GM23338 (cell line): Measurements from ENCODE around the gene KNOP1. TPM values are rescaled to one million over a fixed set of nuclear protein-coding genes. Genes with fewer than 3 reads are reported as not detected.

Experiments used
- ATAC-seq: fragments of 200-7000 bp; cut with Tn5 transposase; 3 replicates; pipeline ENCODE4 v1.9.1; 2020
- DNase-seq: peaks from one replicate; pipeline ENCODE4 v3.0.0-alpha.2; 2015; ENCODE audit warnings: low spot score
- H2AFZ ChIP-seq: fragments of 200-600 bp; sonication (generic); 2 replicates; pipeline ENCODE4 v1.8.0; 2016; ENCODE audit warnings: antibody characterized with exemption, mild to moderate bottlenecking, moderate library complexity
- H3F3A ChIP-seq: fragments of 200-600 bp; sonication (generic); replicated peaks from 2 replicates; pipeline ENCODE4 v1.8.0; 2017; ENCODE audit warnings: antibody characterized with exemption, mixed run types, low read depth
- H3K27ac ChIP-seq: fragments of 200-600 bp; sonication (generic); 2 replicates; pipeline ENCODE4 v1.6.1; 2016; ENCODE audit warnings: low read depth
- H3K27me3 ChIP-seq: fragments of 200-600 bp; sonication (generic); 2 replicates; pipeline ENCODE4 v1.8.0; 2016; ENCODE audit warnings: mild to moderate bottlenecking, mixed run types, moderate library complexity; ENCODE audit not compliant: insufficient read depth
- H3K36me3 ChIP-seq: fragments of 200-600 bp; sonication (generic); 2 replicates; pipeline ENCODE4 v1.8.0; 2016; ENCODE audit warnings: mild to moderate bottlenecking; ENCODE audit not compliant: insufficient read depth
- H3K4me1 ChIP-seq: fragments of 200-600 bp; sonication (generic); 2 replicates; pipeline ENCODE4 v1.8.0; 2016; ENCODE audit warnings: mild to moderate bottlenecking, moderate library complexity; ENCODE audit not compliant: insufficient read depth
- H3K4me2 ChIP-seq: fragments of 200-600 bp; sonication (generic); 2 replicates; pipeline ENCODE4 v1.7.1; 2017; ENCODE audit warnings: mixed run types
- H3K4me3 ChIP-seq: fragments of 200-600 bp; sonication (generic); 2 replicates; pipeline ENCODE4 v1.6.1; 2016; ENCODE audit warnings: mixed run types
- H3K79me2 ChIP-seq: fragments of 200-600 bp; sonication (generic); replicated peaks from 2 replicates; pipeline ENCODE4 v1.8.0; 2017; ENCODE audit warnings: mild to moderate bottlenecking; ENCODE audit not compliant: insufficient read depth
- H3K9me2 ChIP-seq: fragments of 200-600 bp; sonication (generic); 2 replicates; pipeline ENCODE4 v1.8.0; 2017; ENCODE audit not compliant: insufficient read depth
- H4K20me1 ChIP-seq: fragments of 200-600 bp; sonication (generic); replicated peaks from 2 replicates; pipeline ENCODE4 v1.8.0; 2017; ENCODE audit warnings: mild to moderate bottlenecking; ENCODE audit not compliant: insufficient read depth
- H3K27ac Mint-ChIP-seq: 2 replicates; pipeline ENCODE4 v1.8.0; 2020; ENCODE audit warnings: inconsistent platforms, mild to moderate bottlenecking, moderate library complexity, mixed read lengths
- H3K27me3 Mint-ChIP-seq: 3 replicates; pipeline ENCODE4 v1.8.0; 2022; ENCODE audit warnings: low read depth, mild to moderate bottlenecking, moderate library complexity, mixed read lengths, inconsistent platforms; ENCODE audit not compliant: insufficient read depth, poor library complexity
- H3K36me3 Mint-ChIP-seq: 3 replicates; pipeline ENCODE4 v1.8.0; 2021; ENCODE audit warnings: low read depth, mild to moderate bottlenecking, inconsistent platforms, moderate library complexity, mixed read lengths
- H3K4me1 Mint-ChIP-seq: 3 replicates; pipeline ENCODE4 v1.8.0; 2020; ENCODE audit warnings: mild to moderate bottlenecking, inconsistent platforms, mixed read lengths
- H3K4me3 Mint-ChIP-seq: 3 replicates; pipeline ENCODE4 v1.8.0; 2021; ENCODE audit warnings: moderate library complexity, mild to moderate bottlenecking, inconsistent platforms, mixed read lengths
- H3K9me3 Mint-ChIP-seq: 3 replicates; pipeline ENCODE4 v1.8.0; 2020; ENCODE audit warnings: moderate library complexity, mild to moderate bottlenecking, inconsistent platforms, mixed read lengths
- CREB1 ChIP-seq: fragments of 250-450 bp; sonication (Bioruptor Pico); IDR thresholded peaks from 2 replicates; pipeline ENCODE4 v1.5.0; 2020; ENCODE audit warnings: low read depth, mild to moderate bottlenecking, moderate library complexity
- EZH2 ChIP-seq: fragments of 200-600 bp; sonication (generic); IDR thresholded peaks from one replicate; pipeline ENCODE4 v1.8.0; 2017; ENCODE audit warnings: antibody characterized with exemption, mild to moderate bottlenecking, low read depth; ENCODE audit not compliant: unreplicated experiment
- EZH2phosphoT487 ChIP-seq: fragments of 200-600 bp; sonication (generic); IDR thresholded peaks from one replicate; pipeline ENCODE4 v1.8.1; 2018; ENCODE audit warnings: antibody characterized with exemption; ENCODE audit not compliant: unreplicated experiment
- JUNB ChIP-seq: IDR thresholded peaks from one replicate; pipeline ENCODE4 v1.6.1; 2016; ENCODE audit warnings: antibody characterized with exemption; ENCODE audit not compliant: unreplicated experiment
- NANOG ChIP-seq: IDR thresholded peaks from 2 replicates; pipeline ENCODE4 v1.6.1; 2016; ENCODE audit warnings: antibody characterized with exemption, borderline replicate concordance
- POLR2AphosphoS5 ChIP-seq: IDR thresholded peaks from 2 replicates; pipeline ENCODE4 v1.6.1; 2016; ENCODE audit warnings: antibody characterized with exemption, low read depth
- STAT1 ChIP-seq: IDR thresholded peaks from one replicate; pipeline ENCODE4 v1.6.1; 2016; ENCODE audit warnings: antibody characterized with exemption; ENCODE audit not compliant: unreplicated experiment
- ZNF114 ChIP-seq: fragments of 250-450 bp; sonication (Bioruptor Pico); IDR thresholded peaks from 2 replicates; pipeline ENCODE4 v1.5.0; 2020; ENCODE audit warnings: mild to moderate bottlenecking, moderate library complexity
- ZNF331 ChIP-seq: fragments of 250-450 bp; sonication (Bioruptor Pico); IDR thresholded peaks from 2 replicates; pipeline ENCODE4 v1.5.0; 2020; ENCODE audit warnings: low read depth, mild to moderate bottlenecking, moderate library complexity
- polyA plus RNA-seq: library from polyadenylated mRNA; unstranded; fragments of >200 nt; fragmentation: Nextera tagmentation; extraction: Ambion mirVana; gene quantifications from 2 replicates; pipeline ENCODE4 v1.2.1, GENCODE V29; 2016
- total RNA-seq: library from RNA; depleted of rRNA; stranded (reverse); fragments of >200 nt; shearing (Covaris generic); gene quantifications from 2 replicates; pipeline ENCODE4 v1.2.3, GENCODE V29; 2014
- TF ChIP-seq, protein P1 (sequence below), 2 experiments: fragments of 200-600 bp in 1 of 2; sonication (generic) in 1 of 2; conservative IDR thresholded peaks; 2 replicates each; pipeline versions ENCODE4 v1.5.1 to v1.6.1; 2016 to 2017; ENCODE audit warnings: antibody characterized with exemption in 2 of 2, low read depth in 2 of 2, mild to moderate bottlenecking in 2 of 2, moderate library complexity in 1 of 2
- TF ChIP-seq, protein P2 (sequence below): IDR thresholded peaks from 2 replicates; pipeline ENCODE4 v1.6.1; 2016; ENCODE audit warnings: antibody characterized with exemption
- TF ChIP-seq, protein P3 (sequence below): fragments of 250-450 bp; sonication (Bioruptor Pico); IDR thresholded peaks from 2 replicates; pipeline ENCODE4 v1.5.0; 2020; ENCODE audit warnings: mild to moderate bottlenecking, moderate library complexity
- TF ChIP-seq, protein P4 (sequence below): IDR thresholded peaks from one replicate; pipeline ENCODE4 v1.6.1; 2018; ENCODE audit warnings: antibody characterized with exemption; ENCODE audit not compliant: unreplicated experiment

Gene KNOP1
- total and polyA plus RNA-seq, 2 experiments from 2014 or later, result 57.7 to 190 TPM

DNA sequence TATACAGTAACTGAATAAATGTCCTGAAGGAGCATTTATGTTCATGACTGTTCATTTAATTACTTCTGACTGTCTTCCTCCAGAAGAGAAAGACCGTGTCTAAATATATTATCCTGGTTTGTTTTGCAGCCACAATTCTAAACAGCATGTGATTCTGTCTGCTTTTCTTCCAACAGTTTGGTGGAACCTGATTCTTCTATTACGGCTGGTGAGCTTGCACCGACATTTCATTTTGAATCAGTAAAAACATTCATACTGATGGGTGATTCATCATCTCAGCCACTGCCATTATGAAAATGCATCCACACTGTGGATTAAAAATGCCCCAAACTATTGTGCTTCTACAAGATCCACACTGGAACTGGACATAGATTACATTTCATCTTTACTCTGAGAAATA, 16.9 kb downstream of the KNOP1 start:
- no peaks in the 10 kb centered on the region for H3K4me1 Mint-ChIP-seq
- H3F3A ChIP-seq, result 0 out of 2 replicates have a peak, but pooled peaks cover 10% of the 10 kb centered on the region
- H3K4me3 ChIP-seq, result no peak overlapping the region
- H3K27me3 Mint-ChIP-seq, result no peaks in the 10 kb centered on the region
- no peak overlapping the region for H3K27ac ChIP-seq
- peaks cover 22% of the 10 kb centered on the region for H3K79me2 ChIP-seq
- H3K4me1 ChIP-seq, result no peaks in the 10 kb centered on the region
- peaks cover 25% of the 10 kb centered on the region; the same call in 2 of the 3 replicates for H3K9me3 Mint-ChIP-seq
- H3K9me2 ChIP-seq, result no peaks in the 10 kb centered on the region
- TF ChIP-seq EZH2phosphoT487 (no peak), ZNF331 (CRISPR knock-in tag) (no peak), STAT1 (no peak), POLR2AphosphoS5 (no peak), NANOG (no peak), CREB1 (CRISPR knock-in tag) (no peak), EZH2 (no peak), ZNF114 (no peak), JUNB (no peak)
- TF ChIP-seq, protein P1, sequence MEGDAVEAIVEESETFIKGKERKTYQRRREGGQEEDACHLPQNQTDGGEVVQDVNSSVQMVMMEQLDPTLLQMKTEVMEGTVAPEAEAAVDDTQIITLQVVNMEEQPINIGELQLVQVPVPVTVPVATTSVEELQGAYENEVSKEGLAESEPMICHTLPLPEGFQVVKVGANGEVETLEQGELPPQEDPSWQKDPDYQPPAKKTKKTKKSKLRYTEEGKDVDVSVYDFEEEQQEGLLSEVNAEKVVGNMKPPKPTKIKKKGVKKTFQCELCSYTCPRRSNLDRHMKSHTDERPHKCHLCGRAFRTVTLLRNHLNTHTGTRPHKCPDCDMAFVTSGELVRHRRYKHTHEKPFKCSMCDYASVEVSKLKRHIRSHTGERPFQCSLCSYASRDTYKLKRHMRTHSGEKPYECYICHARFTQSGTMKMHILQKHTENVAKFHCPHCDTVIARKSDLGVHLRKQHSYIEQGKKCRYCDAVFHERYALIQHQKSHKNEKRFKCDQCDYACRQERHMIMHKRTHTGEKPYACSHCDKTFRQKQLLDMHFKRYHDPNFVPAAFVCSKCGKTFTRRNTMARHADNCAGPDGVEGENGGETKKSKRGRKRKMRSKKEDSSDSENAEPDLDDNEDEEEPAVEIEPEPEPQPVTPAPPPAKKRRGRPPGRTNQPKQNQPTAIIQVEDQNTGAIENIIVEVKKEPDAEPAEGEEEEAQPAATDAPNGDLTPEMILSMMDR (conservative IDR thresholded peaks at IDR 0.05; ENCODE audit: low read depth in 2 of 2), result no peak
- TF ChIP-seq, protein P2, sequence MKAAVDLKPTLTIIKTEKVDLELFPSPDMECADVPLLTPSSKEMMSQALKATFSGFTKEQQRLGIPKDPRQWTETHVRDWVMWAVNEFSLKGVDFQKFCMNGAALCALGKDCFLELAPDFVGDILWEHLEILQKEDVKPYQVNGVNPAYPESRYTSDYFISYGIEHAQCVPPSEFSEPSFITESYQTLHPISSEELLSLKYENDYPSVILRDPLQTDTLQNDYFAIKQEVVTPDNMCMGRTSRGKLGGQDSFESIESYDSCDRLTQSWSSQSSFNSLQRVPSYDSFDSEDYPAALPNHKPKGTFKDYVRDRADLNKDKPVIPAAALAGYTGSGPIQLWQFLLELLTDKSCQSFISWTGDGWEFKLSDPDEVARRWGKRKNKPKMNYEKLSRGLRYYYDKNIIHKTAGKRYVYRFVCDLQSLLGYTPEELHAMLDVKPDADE, result no peak
- TF ChIP-seq, protein P3, sequence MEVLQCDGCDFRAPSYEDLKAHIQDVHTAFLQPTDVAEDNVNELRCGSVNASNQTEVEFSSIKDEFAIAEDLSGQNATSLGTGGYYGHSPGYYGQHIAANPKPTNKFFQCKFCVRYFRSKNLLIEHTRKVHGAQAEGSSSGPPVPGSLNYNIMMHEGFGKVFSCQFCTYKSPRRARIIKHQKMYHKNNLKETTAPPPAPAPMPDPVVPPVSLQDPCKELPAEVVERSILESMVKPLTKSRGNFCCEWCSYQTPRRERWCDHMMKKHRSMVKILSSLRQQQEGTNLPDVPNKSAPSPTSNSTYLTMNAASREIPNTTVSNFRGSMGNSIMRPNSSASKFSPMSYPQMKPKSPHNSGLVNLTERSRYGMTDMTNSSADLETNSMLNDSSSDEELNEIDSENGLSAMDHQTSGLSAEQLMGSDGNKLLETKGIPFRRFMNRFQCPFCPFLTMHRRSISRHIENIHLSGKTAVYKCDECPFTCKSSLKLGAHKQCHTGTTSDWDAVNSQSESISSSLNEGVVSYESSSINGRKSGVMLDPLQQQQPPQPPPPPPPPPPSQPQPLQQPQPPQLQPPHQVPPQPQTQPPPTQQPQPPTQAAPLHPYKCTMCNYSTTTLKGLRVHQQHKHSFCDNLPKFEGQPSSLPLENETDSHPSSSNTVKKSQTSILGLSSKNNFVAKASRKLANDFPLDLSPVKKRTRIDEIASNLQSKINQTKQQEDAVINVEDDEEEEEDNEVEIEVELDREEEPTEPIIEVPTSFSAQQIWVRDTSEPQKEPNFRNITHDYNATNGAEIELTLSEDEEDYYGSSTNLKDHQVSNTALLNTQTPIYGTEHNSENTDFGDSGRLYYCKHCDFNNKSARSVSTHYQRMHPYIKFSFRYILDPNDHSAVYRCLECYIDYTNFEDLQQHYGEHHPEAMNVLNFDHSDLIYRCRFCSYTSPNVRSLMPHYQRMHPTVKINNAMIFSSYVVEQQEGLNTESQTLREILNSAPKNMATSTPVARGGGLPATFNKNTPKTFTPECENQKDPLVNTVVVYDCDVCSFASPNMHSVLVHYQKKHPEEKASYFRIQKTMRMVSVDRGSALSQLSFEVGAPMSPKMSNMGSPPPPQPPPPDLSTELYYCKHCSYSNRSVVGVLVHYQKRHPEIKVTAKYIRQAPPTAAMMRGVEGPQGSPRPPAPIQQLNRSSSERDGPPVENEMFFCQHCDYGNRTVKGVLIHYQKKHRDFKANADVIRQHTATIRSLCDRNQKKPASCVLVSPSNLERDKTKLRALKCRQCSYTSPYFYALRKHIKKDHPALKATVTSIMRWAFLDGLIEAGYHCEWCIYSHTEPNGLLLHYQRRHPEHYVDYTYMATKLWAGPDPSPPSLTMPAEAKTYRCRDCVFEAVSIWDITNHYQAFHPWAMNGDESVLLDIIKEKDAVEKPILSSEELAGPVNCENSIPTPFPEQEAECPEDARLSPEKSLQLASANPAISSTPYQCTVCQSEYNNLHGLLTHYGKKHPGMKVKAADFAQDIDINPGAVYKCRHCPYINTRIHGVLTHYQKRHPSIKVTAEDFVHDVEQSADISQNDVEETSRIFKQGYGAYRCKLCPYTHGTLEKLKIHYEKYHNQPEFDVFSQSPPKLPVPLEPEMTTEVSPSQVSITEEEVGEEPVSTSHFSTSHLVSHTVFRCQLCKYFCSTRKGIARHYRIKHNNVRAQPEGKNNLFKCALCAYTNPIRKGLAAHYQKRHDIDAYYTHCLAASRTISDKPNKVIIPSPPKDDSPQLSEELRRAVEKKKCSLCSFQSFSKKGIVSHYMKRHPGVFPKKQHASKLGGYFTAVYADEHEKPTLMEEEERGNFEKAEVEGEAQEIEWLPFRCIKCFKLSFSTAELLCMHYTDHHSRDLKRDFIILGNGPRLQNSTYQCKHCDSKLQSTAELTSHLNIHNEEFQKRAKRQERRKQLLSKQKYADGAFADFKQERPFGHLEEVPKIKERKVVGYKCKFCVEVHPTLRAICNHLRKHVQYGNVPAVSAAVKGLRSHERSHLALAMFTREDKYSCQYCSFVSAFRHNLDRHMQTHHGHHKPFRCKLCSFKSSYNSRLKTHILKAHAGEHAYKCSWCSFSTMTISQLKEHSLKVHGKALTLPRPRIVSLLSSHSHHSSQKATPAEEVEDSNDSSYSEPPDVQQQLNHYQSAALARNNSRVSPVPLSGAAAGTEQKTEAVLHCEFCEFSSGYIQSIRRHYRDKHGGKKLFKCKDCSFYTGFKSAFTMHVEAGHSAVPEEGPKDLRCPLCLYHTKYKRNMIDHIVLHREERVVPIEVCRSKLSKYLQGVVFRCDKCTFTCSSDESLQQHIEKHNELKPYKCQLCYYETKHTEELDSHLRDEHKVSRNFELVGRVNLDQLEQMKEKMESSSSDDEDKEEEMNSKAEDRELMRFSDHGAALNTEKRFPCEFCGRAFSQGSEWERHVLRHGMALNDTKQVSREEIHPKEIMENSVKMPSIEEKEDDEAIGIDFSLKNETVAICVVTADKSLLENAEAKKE (CRISPR knock-in tag), result no peak
- TF ChIP-seq, protein P4, sequence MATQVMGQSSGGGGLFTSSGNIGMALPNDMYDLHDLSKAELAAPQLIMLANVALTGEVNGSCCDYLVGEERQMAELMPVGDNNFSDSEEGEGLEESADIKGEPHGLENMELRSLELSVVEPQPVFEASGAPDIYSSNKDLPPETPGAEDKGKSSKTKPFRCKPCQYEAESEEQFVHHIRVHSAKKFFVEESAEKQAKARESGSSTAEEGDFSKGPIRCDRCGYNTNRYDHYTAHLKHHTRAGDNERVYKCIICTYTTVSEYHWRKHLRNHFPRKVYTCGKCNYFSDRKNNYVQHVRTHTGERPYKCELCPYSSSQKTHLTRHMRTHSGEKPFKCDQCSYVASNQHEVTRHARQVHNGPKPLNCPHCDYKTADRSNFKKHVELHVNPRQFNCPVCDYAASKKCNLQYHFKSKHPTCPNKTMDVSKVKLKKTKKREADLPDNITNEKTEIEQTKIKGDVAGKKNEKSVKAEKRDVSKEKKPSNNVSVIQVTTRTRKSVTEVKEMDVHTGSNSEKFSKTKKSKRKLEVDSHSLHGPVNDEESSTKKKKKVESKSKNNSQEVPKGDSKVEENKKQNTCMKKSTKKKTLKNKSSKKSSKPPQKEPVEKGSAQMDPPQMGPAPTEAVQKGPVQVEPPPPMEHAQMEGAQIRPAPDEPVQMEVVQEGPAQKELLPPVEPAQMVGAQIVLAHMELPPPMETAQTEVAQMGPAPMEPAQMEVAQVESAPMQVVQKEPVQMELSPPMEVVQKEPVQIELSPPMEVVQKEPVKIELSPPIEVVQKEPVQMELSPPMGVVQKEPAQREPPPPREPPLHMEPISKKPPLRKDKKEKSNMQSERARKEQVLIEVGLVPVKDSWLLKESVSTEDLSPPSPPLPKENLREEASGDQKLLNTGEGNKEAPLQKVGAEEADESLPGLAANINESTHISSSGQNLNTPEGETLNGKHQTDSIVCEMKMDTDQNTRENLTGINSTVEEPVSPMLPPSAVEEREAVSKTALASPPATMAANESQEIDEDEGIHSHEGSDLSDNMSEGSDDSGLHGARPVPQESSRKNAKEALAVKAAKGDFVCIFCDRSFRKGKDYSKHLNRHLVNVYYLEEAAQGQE, result no peak
- DNase-seq (no peak), ATAC-seq (no peak)
- H3K27ac Mint-ChIP-seq, result no peak overlapping the region
- H3K4me2 ChIP-seq, result no peak overlapping the region
- no peak overlapping the region for H2AFZ ChIP-seq
- H4K20me1 ChIP-seq, result peaks cover 32% of the 10 kb centered on the region
- H3K4me3 Mint-ChIP-seq, result no peak overlapping the region
- peaks cover 100% of the 10 kb centered on the region for H3K36me3 Mint-ChIP-seq
- H3K36me3 ChIP-seq, result peaks cover 50% of the 10 kb centered on the region
- H3K27me3 ChIP-seq, result no peaks in the 10 kb centered on the region
